A673 (cell line): Measurements from ENCODE around the gene DLG2. TPM values are rescaled to one million over a fixed set of nuclear protein-coding genes. Genes with fewer than 3 reads are reported as not detected.
"Not testable (repeated sequence)": the region's sequence is repeated elsewhere in the genome, so short reads cannot be mapped to it uniquely, and the experiment has no call there.

ENCODE experiments used
- BruUV-seq: library from RNA; stranded (reverse); fragments of 400-500 nt; replicated peaks from 2 replicates; lab custom pipeline; 2021; lab: Mats Ljungman, UMichigan
- CTCF ChIA-PET: fragments of 300-600 bp; sonication (Branson Sonifier 250); formaldehyde crosslinking; loops from one replicate; lab custom pipeline; 2022; ENCODE audit warnings: antibody characterized with exemption; lab: Charles Lee
- POLR2A ChIA-PET: fragments of 300-600 bp; sonication (Branson Sonifier 250); formaldehyde crosslinking; loops from one replicate; lab custom pipeline; 2022; ENCODE audit warnings: antibody characterized with exemption; ENCODE audit not compliant: low non-redundant PET; lab: Charles Lee
- DNase-seq: peaks from one replicate; pipeline ENCODE4 v3.0.0-alpha.2; 2015; ENCODE audit warnings: low spot score
- H3K27ac ChIP-seq: fragments of 200-600 bp; sonication (generic); 2 replicates; pipeline ENCODE4 v1.5.1; 2016; ENCODE audit warnings: mixed run types, low read depth, mild to moderate bottlenecking, mixed read lengths, antibody characterized with exemption, low read length; ENCODE audit not compliant: poor library complexity, severe bottlenecking
- H3K27me3 ChIP-seq: fragments of 200-600 bp; sonication (generic); replicated peaks from 2 replicates; pipeline ENCODE4 v1.6.1; 2017; ENCODE audit warnings: mixed run types, low read depth, mild to moderate bottlenecking, mixed read lengths, antibody characterized with exemption, low read length; ENCODE audit not compliant: insufficient read depth, poor library complexity
- H3K36me3 ChIP-seq: fragments of 200-600 bp; sonication (generic); 2 replicates; pipeline ENCODE4 v1.6.1; 2016; ENCODE audit warnings: mixed run types, mild to moderate bottlenecking, mixed read lengths, antibody characterized with exemption, low read length; ENCODE audit not compliant: insufficient read depth, poor library complexity, severe bottlenecking
- H3K4me1 ChIP-seq: fragments of 200-600 bp; sonication (generic); 2 replicates; pipeline ENCODE4 v1.6.1; 2017; ENCODE audit warnings: mixed run types, mild to moderate bottlenecking, mixed read lengths, antibody characterized with exemption, low read length; ENCODE audit not compliant: insufficient read depth, poor library complexity, severe bottlenecking
- H3K4me3 ChIP-seq: fragments of 200-600 bp; sonication (generic); 2 replicates; pipeline ENCODE4 v1.5.1; 2016; ENCODE audit warnings: low read depth, mixed run types, mild to moderate bottlenecking, mixed read lengths, low read length; ENCODE audit not compliant: poor library complexity, severe bottlenecking
- H3K9me3 ChIP-seq: fragments of 200-600 bp; sonication (generic); 2 replicates; pipeline ENCODE4 v1.6.1; 2016; ENCODE audit warnings: mixed run types, low read depth, mild to moderate bottlenecking, mixed read lengths, antibody characterized with exemption, low read length; ENCODE audit not compliant: poor library complexity, severe bottlenecking
- CTCF ChIP-seq: fragments of 300-800, 200-600 bp; sonication (generic); conservative IDR thresholded peaks from 2 replicates; pipeline ENCODE4 v1.5.1; 2017; ENCODE audit warnings: low read depth, mild to moderate bottlenecking, antibody characterized with exemption, low read length, moderate library complexity, mixed read lengths
- EZH2 ChIP-seq: fragments of 200-600 bp; sonication (generic); IDR thresholded peaks from 2 replicates; pipeline ENCODE4 v1.6.1; 2017; ENCODE audit warnings: borderline replicate concordance, low read depth, mild to moderate bottlenecking, mixed read lengths, antibody characterized with exemption, low read length; ENCODE audit not compliant: poor library complexity, severe bottlenecking
- intact Hi-C: fragments of 100-400 bp; cut with micrococcal nuclease; formaldehyde crosslinking; loops from one replicate; pipeline ENCODE4 v1.10.0; 2022; ENCODE audit not compliant: unreplicated experiment
- total RNA-seq: library from RNA; stranded (reverse); gene quantifications from 2 replicates; pipeline ENCODE4 v1.2.3, GENCODE V29; 2021

Gene DLG2
- total RNA-seq, 1 experiment from 2014 or later = 277 TPM

- ChIA-PET POLR2A (no interaction called here), CTCF (no interaction called here)
- no peak overlapping the region for H3K4me3 ChIP-seq
- H3K9me3 ChIP-seq = no peaks in the 10 kb centered on the region
- BruUV-seq = no TSS peak
- H3K36me3 ChIP-seq = no peaks in the 10 kb centered on the region
- DNase-seq = no peak
- no peak for TF ChIP-seq CTCF
- no peak for TF ChIP-seq EZH2
- no peak overlapping the region for H3K27ac ChIP-seq
- intact Hi-C loops = no loop called here
- no peaks in the 10 kb centered on the region for H3K4me1 ChIP-seq
- H3K27me3 ChIP-seq = peaks cover 5% of the 10 kb centered on the region
Observed at GRCh38 chr11:85359859-85360258, 267.3 kb downstream of the DLG2 start.

- TF ChIP-seq EZH2 (no peak), CTCF (no peak)
- BruUV-seq = no TSS peak
- no peaks in the 10 kb centered on the region for H3K27me3 ChIP-seq
- no peaks in the 10 kb centered on the region for H3K4me1 ChIP-seq
- ChIA-PET CTCF (no interaction called here), POLR2A (no interaction called here)
- no peaks in the 10 kb centered on the region for H3K9me3 ChIP-seq
- H3K36me3 ChIP-seq = no peaks in the 10 kb centered on the region
- H3K27ac ChIP-seq = no peak overlapping the region
- DNase-seq = no peak
- intact Hi-C loops = no loop called here
- no peak overlapping the region for H3K4me3 ChIP-seq
Observed at GRCh38 chr11:85355921-85356320, 271.2 kb downstream of the DLG2 start.

- POLR2A ChIA-PET, H3K9me3 ChIP-seq, H3K4me1 ChIP-seq, BruUV-seq, DNase-seq, H3K4me3 ChIP-seq, H3K27me3 ChIP-seq, CTCF ChIA-PET, H3K27ac ChIP-seq, H3K36me3 ChIP-seq, intact Hi-C loops: not testable (repeated sequence)
Observed at GRCh38 chr11:85349539-85349938, 277.6 kb downstream of the DLG2 start.

- TF ChIP-seq EZH2 = no peak
- no peak for TF ChIP-seq CTCF
- BruUV-seq = no TSS peak
- Histone ChIP-seq H3K9me3 (no peaks in the 10 kb centered on the region), H3K27me3 (no peaks in the 10 kb centered on the region), H3K4me3 (no peak overlapping the region), H3K4me1 (no peaks in the 10 kb centered on the region), H3K27ac (no peak overlapping the region), H3K36me3 (no peaks in the 10 kb centered on the region)
- no peak for DNase-seq
- intact Hi-C loops = no loop called here
- ChIA-PET CTCF (no interaction called here), POLR2A (no interaction called here)
Observed at GRCh38 chr11:85348945-85349344, 278.2 kb downstream of the DLG2 start.
